Body of pancreas (tissue), 4 donors: Measurements from ENCODE around the gene PLA2G4B.

Experiments
- POLR2A ChIP-seq, 3 donors: fragments of 450-650 bp; IDR thresholded peaks; one replicate each; pipeline ENCODE4 v1.6.1; 2016; ENCODE audit warnings: antibody characterized with exemption in 3 of 3, mild to moderate bottlenecking in 2 of 3
- TF ChIP-seq, protein P1 (sequence below), 7 experiments: fragments of 450-650 bp in 4 of 7; fragments of 200-600 bp in 3 of 7; sonication (generic) in 3 of 7; IDR thresholded peaks; one replicate each; pipeline ENCODE4 v1.5.1; 2016 to 2019; ENCODE audit warnings: antibody characterized with exemption in 7 of 7

DNA sequence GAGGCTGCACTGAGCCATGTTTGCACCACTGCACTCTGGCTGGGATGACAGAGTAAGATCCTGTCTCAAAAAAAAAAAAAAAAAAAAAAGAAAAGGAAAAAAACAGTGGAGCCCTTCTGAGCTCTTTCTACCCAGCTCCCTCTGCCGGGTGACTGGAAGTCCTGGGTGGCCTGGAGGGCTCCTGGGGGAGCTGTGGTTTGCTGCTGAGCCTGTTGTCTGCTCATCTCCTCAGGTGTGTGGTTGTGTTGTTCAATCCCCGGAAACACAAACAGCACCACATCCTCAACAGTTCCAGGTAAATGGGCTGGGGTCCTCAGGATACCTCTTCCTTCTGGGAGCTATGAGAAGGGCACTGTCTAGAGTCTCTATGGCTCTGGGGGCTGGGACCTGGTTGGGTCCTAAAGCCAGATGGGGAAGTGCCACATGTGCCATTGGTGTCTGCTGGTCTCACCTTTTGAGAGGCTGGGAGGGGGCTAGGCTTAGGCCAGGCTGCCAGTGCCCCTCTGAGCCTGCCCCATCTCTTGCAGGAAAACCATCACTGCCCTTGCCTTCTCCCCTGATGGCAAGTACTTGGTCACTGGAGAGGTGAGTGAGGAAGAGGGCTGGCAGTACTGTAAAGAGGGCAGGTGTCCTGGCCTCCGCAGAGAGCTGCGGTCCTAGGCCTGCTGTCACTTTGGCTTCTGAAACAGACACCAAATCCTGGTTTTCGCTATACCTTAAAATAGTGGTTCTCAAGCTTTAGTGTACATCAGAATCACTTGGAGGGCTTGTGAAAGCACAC is 27.8 kb upstream of the PLA2G4B start:
- TF ChIP-seq, protein P1, sequence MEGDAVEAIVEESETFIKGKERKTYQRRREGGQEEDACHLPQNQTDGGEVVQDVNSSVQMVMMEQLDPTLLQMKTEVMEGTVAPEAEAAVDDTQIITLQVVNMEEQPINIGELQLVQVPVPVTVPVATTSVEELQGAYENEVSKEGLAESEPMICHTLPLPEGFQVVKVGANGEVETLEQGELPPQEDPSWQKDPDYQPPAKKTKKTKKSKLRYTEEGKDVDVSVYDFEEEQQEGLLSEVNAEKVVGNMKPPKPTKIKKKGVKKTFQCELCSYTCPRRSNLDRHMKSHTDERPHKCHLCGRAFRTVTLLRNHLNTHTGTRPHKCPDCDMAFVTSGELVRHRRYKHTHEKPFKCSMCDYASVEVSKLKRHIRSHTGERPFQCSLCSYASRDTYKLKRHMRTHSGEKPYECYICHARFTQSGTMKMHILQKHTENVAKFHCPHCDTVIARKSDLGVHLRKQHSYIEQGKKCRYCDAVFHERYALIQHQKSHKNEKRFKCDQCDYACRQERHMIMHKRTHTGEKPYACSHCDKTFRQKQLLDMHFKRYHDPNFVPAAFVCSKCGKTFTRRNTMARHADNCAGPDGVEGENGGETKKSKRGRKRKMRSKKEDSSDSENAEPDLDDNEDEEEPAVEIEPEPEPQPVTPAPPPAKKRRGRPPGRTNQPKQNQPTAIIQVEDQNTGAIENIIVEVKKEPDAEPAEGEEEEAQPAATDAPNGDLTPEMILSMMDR (IDR thresholded peaks at IDR 0.05), result no peak
- no peak for TF ChIP-seq POLR2A (IDR thresholded peaks at IDR 0.05)
